Measurements from ENCODE around the gene CANX. TPM values are rescaled to one million over a fixed set of nuclear protein-coding genes. Genes with fewer than 3 reads are reported as not detected.

The CANX gene
- total RNA-seq, 1 experiment from 2014 or later: 766 TPM

GRCh38 chr5:179730852-179731251 lies 32.1 kb downstream of the CANX start:
- DNase-seq (ENCODE audit: low read depth, low spot score): no peak
- Histone ChIP-seq H3K36me3 (ENCODE audit: control insufficient read depth in 1 of 2, insufficient read depth in 2 of 2, low read length in 2 of 2) (peaks cover 30 to 43% of the 10 kb centered on the region in 2 experiments; a peak in 3 of 4 replicates), H3K9me3 (ENCODE audit: control insufficient read depth in 1 of 2, insufficient read depth in 1 of 2, low read depth in 1 of 2, low read length in 2 of 2) (no peaks in the 10 kb centered on the region), H3K27ac (ENCODE audit: low read depth, low read length) (peak overlapping the region; percentile 57; the same call in 1 of the 2 replicates), H2AFZ (ENCODE audit: low read depth, low read length, poor library complexity, severe bottlenecking) (no peak overlapping the region), H3K9ac (ENCODE audit: low read length) (0 out of 2 replicates have a peak overlapping the region, but pooled peaks have one; percentile 55), H3K27me3 (ENCODE audit: insufficient read depth, low read length) (no peaks in the 10 kb centered on the region), H3K4me3 (replicated peaks in 1 of 2; ENCODE audit: low read depth in 1 of 2, low read length in 2 of 2) (no peak overlapping the region), H3K9me2 (ENCODE audit: insufficient read depth) (no peaks in the 10 kb centered on the region), H4K20me1 (ENCODE audit: insufficient read depth) (no peaks in the 10 kb centered on the region), H3K4me1 (ENCODE audit: control insufficient read depth in 1 of 2, insufficient read depth in 2 of 2, low read length in 2 of 2) (peaks cover 5 to 30% of the 10 kb centered on the region in 2 experiments), H3K79me2 (ENCODE audit: insufficient read depth, low read length) (peaks cover 43% of the 10 kb centered on the region), H3K4me2 (ENCODE audit: low read length) (peak overlapping the region; percentile 83)
- ChIA-PET CTCF (no interaction called here), RAD21 (ENCODE audit: low non-redundant PET in 1 of 2, low total read pairs in 2 of 2, uncharacterized antibody in 2 of 2, unreplicated experiment in 2 of 2) (no interaction called here), POLR2A (no interaction called here)
- intact Hi-C loops (cut with micrococcal nuclease): no loop called here
- no TSS peak for BruUV-seq (replicated peaks)
- TF ChIP-seq ZFX (IDR thresholded peaks at IDR 0.05): no peak
- TF ChIP-seq EZH2phosphoT487 (IDR thresholded peaks at IDR 0.05; ENCODE audit: borderline replicate concordance): no peak
- no peak for TF ChIP-seq FOSL1 (IDR thresholded peaks at IDR 0.05; ENCODE audit: low read depth)
- TF ChIP-seq JUND (IDR thresholded peaks at IDR 0.05): no peak
- TF ChIP-seq ZNF274 (IDR thresholded peaks at IDR 0.05; ENCODE audit: low read depth, low read length): no peak
- no peak for TF ChIP-seq SRF (IDR thresholded peaks at IDR 0.05; ENCODE audit: low read depth)
- no peak for TF ChIP-seq EGR1 (IDR thresholded peaks at IDR 0.05; ENCODE audit: low read depth)
- no peak for TF ChIP-seq RAD21 (IDR thresholded peaks at IDR 0.05; ENCODE audit: low read depth)
- TF ChIP-seq REST (IDR thresholded peaks at IDR 0.05; ENCODE audit: low read depth): no peak
- no peak for TF ChIP-seq SP1 (IDR thresholded peaks at IDR 0.05; ENCODE audit: low read depth)
- TF ChIP-seq, protein P1, sequence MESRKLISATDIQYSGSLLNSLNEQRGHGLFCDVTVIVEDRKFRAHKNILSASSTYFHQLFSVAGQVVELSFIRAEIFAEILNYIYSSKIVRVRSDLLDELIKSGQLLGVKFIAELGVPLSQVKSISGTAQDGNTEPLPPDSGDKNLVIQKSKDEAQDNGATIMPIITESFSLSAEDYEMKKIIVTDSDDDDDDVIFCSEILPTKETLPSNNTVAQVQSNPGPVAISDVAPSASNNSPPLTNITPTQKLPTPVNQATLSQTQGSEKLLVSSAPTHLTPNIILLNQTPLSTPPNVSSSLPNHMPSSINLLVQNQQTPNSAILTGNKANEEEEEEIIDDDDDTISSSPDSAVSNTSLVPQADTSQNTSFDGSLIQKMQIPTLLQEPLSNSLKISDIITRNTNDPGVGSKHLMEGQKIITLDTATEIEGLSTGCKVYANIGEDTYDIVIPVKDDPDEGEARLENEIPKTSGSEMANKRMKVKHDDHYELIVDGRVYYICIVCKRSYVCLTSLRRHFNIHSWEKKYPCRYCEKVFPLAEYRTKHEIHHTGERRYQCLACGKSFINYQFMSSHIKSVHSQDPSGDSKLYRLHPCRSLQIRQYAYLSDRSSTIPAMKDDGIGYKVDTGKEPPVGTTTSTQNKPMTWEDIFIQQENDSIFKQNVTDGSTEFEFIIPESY (IDR thresholded peaks at IDR 0.05; ENCODE audit: extremely low read depth, insufficient replicate concordance, low read length): no peak
- no peak for TF ChIP-seq EZH2 (IDR thresholded peaks at IDR 0.05)
- TF ChIP-seq, protein P2, sequence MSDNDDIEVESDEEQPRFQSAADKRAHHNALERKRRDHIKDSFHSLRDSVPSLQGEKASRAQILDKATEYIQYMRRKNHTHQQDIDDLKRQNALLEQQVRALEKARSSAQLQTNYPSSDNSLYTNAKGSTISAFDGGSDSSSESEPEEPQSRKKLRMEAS (IDR thresholded peaks at IDR 0.05): no peak
- TF ChIP-seq CBX3 (IDR thresholded peaks at IDR 0.05; ENCODE audit: low read depth): no peak
- no peak for TF ChIP-seq CEBPB (IDR thresholded peaks at IDR 0.05; ENCODE audit: low read depth)
- no peak for TF ChIP-seq TCF7L2 (IDR thresholded peaks at IDR 0.05; ENCODE audit: borderline replicate concordance, extremely low read depth, insufficient read depth, insufficient read length)
- TF ChIP-seq CTCF (IDR thresholded peaks at IDR 0.05 in 2 of 3, conservative IDR thresholded peaks at IDR 0.05 in 1 of 3; ENCODE audit: borderline replicate concordance in 1 of 3, insufficient read depth in 1 of 3, low read depth in 2 of 3, low read length in 2 of 3): no peak
- TF ChIP-seq POLR2AphosphoS5 (IDR thresholded peaks at IDR 0.05; ENCODE audit: low read depth, low read length): no peak
- TF ChIP-seq POLR2A (IDR thresholded peaks at IDR 0.05; ENCODE audit: borderline replicate concordance, extremely low read depth, insufficient read depth, insufficient read length): no peak
- no peak for TF ChIP-seq ATF3 (IDR thresholded peaks at IDR 0.05)
- ATAC-seq: no peak

All from HCT116 (cell line).